Astrocyte (in vitro differentiated cells and primary cell): ENCODE data around the gene ELMO1. TPM values are rescaled to one million over a fixed set of nuclear protein-coding genes. Genes with fewer than 3 reads are reported as not detected.

Experiments used
- DNase-seq: peaks from one replicate; pipeline ENCODE4 v3.0.0-alpha.2; 2010; ENCODE audit warnings: low read depth
- FAIRE-seq: peaks from 2 replicates; lab custom pipeline; 2011; peaks lifted over from hg19 to GRCh38; lab: Jason Lieb, UNC
- H2AFZ ChIP-seq: 2 replicates; pipeline ENCODE4 v1.6.0; 2012; ENCODE audit warnings: low read depth, low read length, inconsistent platforms
- H3K27ac ChIP-seq: 2 replicates; pipeline ENCODE4 v1.5.1; 2011; ENCODE audit warnings: low read depth, low read length, inconsistent platforms
- H3K27me3 ChIP-seq: 2 replicates; pipeline ENCODE4 v1.6.0; 2011; ENCODE audit warnings: low read length, inconsistent platforms; ENCODE audit not compliant: insufficient read depth
- H3K36me3 ChIP-seq: 2 replicates; pipeline ENCODE4 v1.5.1; 2011; ENCODE audit warnings: low read length, inconsistent platforms; ENCODE audit not compliant: insufficient read depth
- H3K4me1 ChIP-seq: 2 replicates; pipeline ENCODE4 v1.5.1; 2011; ENCODE audit warnings: low read length, inconsistent platforms; ENCODE audit not compliant: insufficient read depth
- H3K4me2 ChIP-seq: 2 replicates; pipeline ENCODE4 v1.6.0; 2012; ENCODE audit warnings: low read length, inconsistent platforms
- H3K4me3 ChIP-seq: 2 replicates; pipeline ENCODE4 v1.5.1; 2011; ENCODE audit warnings: low read depth, mild to moderate bottlenecking, low read length, inconsistent platforms; ENCODE audit not compliant: insufficient read depth
- H3K79me2 ChIP-seq: 2 replicates; pipeline ENCODE4 v1.6.0; 2012; ENCODE audit warnings: mild to moderate bottlenecking, low read length, inconsistent platforms; ENCODE audit not compliant: insufficient read depth
- H3K9ac ChIP-seq: 2 replicates; pipeline ENCODE4 v1.6.0; 2012; ENCODE audit warnings: mild to moderate bottlenecking, low read length, inconsistent platforms
- H3K9me3 ChIP-seq: 2 replicates; pipeline ENCODE4 v1.5.1; 2012; ENCODE audit warnings: low read depth, mild to moderate bottlenecking, low read length, inconsistent platforms; ENCODE audit not compliant: insufficient read depth
- H4K20me1 ChIP-seq: 2 replicates; pipeline ENCODE4 v1.6.0; 2012; ENCODE audit warnings: low read length, inconsistent platforms; ENCODE audit not compliant: insufficient read depth
- H3K27ac Mint-ChIP-seq: one replicate; pipeline ENCODE4 v1.8.0; 2021; ENCODE audit warnings: mild to moderate bottlenecking, mixed read lengths; ENCODE audit not compliant: unreplicated experiment
- H3K27me3 Mint-ChIP-seq: one replicate; pipeline ENCODE4 v1.8.0; 2021; ENCODE audit warnings: low read depth, mixed read lengths; ENCODE audit not compliant: unreplicated experiment
- H3K36me3 Mint-ChIP-seq: one replicate; pipeline ENCODE4 v1.8.0; 2021; ENCODE audit warnings: low read depth, mixed read lengths; ENCODE audit not compliant: unreplicated experiment
- H3K4me1 Mint-ChIP-seq: one replicate; pipeline ENCODE4 v1.8.0; 2021; ENCODE audit warnings: low read depth, mixed read lengths; ENCODE audit not compliant: unreplicated experiment
- H3K4me3 Mint-ChIP-seq: one replicate; pipeline ENCODE4 v1.8.0; 2021; ENCODE audit warnings: mild to moderate bottlenecking, moderate library complexity, mixed read lengths; ENCODE audit not compliant: unreplicated experiment
- H3K9me3 Mint-ChIP-seq: one replicate; pipeline ENCODE4 v1.8.0; 2021; ENCODE audit warnings: mild to moderate bottlenecking, mixed read lengths; ENCODE audit not compliant: unreplicated experiment
- EZH2 ChIP-seq: IDR thresholded peaks from 2 replicates; pipeline ENCODE4 v1.6.1; 2012; ENCODE audit warnings: mild to moderate bottlenecking, low read length, inconsistent platforms; ENCODE audit not compliant: insufficient read depth
- total RNA-seq: library from RNA; stranded (reverse); gene quantifications from 2 replicates; pipeline ENCODE4 v1.2.1, GENCODE V29; 2021
- TF ChIP-seq, protein P1 (sequence below): IDR thresholded peaks from 2 replicates; pipeline ENCODE4 v1.5.1; 2011; ENCODE audit warnings: low read depth, mild to moderate bottlenecking, inconsistent platforms, low read length, moderate library complexity; ENCODE audit not compliant: insufficient read depth

Gene ELMO1
- total RNA-seq, 1 donor from 2014 or later: 20.4 TPM

DNA sequence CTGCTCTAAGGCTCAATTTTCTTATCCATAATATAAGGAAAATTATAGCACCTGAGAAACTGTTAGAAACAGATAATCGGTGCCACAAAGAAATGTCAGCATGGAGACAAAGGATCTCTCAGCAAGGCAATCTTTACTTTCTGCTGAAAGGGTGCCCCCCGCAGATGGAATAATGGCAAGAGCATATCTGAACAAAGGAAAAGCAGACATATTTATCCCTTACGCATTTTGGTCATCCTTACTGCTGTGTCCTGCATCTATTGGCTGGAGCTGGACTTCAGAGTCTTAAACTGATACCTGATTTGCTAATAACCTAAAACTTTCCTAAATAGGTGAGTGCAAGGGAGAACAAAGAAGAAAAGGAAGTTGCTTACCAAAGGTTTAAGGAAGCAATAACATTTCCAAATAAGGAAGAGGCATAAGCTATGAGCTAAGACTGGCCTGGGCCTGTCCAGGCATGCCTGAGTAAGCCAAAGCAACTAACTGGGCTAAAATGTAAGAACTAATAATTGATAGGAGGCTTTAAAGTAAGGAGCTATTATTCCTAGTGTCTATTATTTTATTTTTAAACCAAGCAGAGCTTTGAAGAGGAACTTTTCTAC, 39.6 kb upstream of the ELMO1 start:
- no peaks in the 10 kb centered on the region for H3K4me1 ChIP-seq
- no peaks in the 10 kb centered on the region for H3K27me3 ChIP-seq
- Mint-ChIP-seq H3K9me3 (peaks cover 13% of the 10 kb centered on the region), H3K4me1 (peaks cover 20% of the 10 kb centered on the region), H3K4me3 (no peak overlapping the region), H3K27ac (peak overlapping the region; percentile 94), H3K36me3 (no peaks in the 10 kb centered on the region), H3K27me3 (no peaks in the 10 kb centered on the region)
- DNase-seq (no peak), FAIRE-seq (no peak)
- TF ChIP-seq EZH2: no peak
- TF ChIP-seq, protein P1, sequence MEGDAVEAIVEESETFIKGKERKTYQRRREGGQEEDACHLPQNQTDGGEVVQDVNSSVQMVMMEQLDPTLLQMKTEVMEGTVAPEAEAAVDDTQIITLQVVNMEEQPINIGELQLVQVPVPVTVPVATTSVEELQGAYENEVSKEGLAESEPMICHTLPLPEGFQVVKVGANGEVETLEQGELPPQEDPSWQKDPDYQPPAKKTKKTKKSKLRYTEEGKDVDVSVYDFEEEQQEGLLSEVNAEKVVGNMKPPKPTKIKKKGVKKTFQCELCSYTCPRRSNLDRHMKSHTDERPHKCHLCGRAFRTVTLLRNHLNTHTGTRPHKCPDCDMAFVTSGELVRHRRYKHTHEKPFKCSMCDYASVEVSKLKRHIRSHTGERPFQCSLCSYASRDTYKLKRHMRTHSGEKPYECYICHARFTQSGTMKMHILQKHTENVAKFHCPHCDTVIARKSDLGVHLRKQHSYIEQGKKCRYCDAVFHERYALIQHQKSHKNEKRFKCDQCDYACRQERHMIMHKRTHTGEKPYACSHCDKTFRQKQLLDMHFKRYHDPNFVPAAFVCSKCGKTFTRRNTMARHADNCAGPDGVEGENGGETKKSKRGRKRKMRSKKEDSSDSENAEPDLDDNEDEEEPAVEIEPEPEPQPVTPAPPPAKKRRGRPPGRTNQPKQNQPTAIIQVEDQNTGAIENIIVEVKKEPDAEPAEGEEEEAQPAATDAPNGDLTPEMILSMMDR: no peak
- H3K79me2 ChIP-seq: no peaks in the 10 kb centered on the region
- no peak overlapping the region for H3K27ac ChIP-seq
- no peak overlapping the region for H2AFZ ChIP-seq
- no peak overlapping the region for H3K9ac ChIP-seq
- no peak overlapping the region for H3K4me3 ChIP-seq
- H3K9me3 ChIP-seq: peaks cover 7% of the 10 kb centered on the region
- H4K20me1 ChIP-seq: no peaks in the 10 kb centered on the region
- H3K36me3 ChIP-seq: no peaks in the 10 kb centered on the region
- no peak overlapping the region for H3K4me2 ChIP-seq

DNA sequence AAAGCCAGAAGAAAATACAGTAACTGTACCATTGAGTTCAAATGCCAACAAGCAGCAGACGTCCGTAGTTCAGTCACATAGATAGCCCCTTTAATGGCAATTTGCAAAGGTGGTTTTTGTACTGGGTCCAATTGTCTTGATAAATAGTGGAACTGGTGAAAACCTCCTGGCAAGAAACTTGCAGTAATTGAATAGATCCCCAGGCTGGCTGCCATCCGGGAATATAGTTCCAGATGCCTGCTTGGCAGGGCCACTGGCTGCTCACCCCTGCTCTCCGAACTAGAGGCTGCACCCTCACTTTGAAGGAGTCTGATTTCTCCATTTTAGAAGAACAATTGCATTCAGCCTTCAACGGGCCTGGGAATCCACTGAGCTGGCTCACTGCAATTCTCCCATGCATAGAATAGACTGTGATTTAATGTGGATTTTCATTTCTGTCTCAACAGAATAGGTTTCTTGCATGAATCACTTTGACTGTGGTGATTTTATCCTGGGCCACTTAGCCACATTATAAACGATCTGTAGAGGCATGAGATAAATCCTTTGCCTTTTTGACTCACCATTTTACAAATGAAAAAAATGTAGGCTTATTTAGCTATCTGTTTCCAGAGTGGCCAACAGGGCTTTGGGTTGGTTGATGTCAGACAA, 35.9 kb upstream of the ELMO1 start:
- no peak for FAIRE-seq
- H3K27me3 ChIP-seq: no peaks in the 10 kb centered on the region
- H3K9me3 ChIP-seq: peaks cover 7% of the 10 kb centered on the region
- no peak overlapping the region for H3K27ac ChIP-seq
- H3K79me2 ChIP-seq: no peaks in the 10 kb centered on the region
- H3K36me3 ChIP-seq: no peaks in the 10 kb centered on the region
- Mint-ChIP-seq H3K27me3 (no peaks in the 10 kb centered on the region), H3K4me1 (peaks cover 40% of the 10 kb centered on the region), H3K36me3 (no peaks in the 10 kb centered on the region), H3K4me3 (no peak overlapping the region), H3K9me3 (peaks cover 9% of the 10 kb centered on the region), H3K27ac (peak overlapping the region; percentile 37)
- TF ChIP-seq, protein P1: no peak
- no peak for TF ChIP-seq EZH2
- no peaks in the 10 kb centered on the region for H4K20me1 ChIP-seq
- no peak overlapping the region for H3K4me2 ChIP-seq
- H3K9ac ChIP-seq: no peak overlapping the region
- peak; percentile 0 for DNase-seq
- no peak overlapping the region for H2AFZ ChIP-seq
- peaks cover 5% of the 10 kb centered on the region for H3K4me1 ChIP-seq
- H3K4me3 ChIP-seq: no peak overlapping the region

DNA sequence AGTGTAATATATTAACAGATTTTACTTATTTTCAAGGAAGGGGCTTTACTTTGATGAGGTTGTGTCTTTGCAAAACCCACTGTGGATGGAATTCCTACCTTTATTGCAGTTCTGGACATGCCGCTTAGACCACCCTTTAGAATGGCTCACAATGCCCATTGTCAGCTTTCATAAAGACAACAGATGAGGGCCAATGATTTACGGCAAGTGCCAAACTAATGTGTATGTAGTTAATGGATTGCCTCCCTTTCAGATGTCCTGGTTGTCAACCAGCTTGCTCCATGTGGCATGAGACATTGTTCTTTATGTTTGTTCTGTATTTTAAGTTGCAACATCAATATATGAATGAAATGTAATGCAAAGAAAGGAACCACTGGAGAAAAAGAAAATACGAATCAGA, 35.0 kb upstream of the ELMO1 start:
- Histone ChIP-seq H3K27ac (no peak overlapping the region), H3K4me3 (no peak overlapping the region), H3K4me2 (no peak overlapping the region), H3K27me3 (no peaks in the 10 kb centered on the region), H3K79me2 (no peaks in the 10 kb centered on the region), H3K36me3 (no peaks in the 10 kb centered on the region), H2AFZ (no peak overlapping the region), H3K9me3 (peaks cover 7% of the 10 kb centered on the region), H4K20me1 (no peaks in the 10 kb centered on the region), H3K9ac (no peak overlapping the region), H3K4me1 (peaks cover 5% of the 10 kb centered on the region)
- Mint-ChIP-seq H3K27ac (no peak overlapping the region), H3K9me3 (peaks cover 9% of the 10 kb centered on the region), H3K36me3 (no peaks in the 10 kb centered on the region), H3K4me1 (peaks cover 38% of the 10 kb centered on the region), H3K4me3 (no peak overlapping the region), H3K27me3 (no peaks in the 10 kb centered on the region)
- FAIRE-seq: no peak
- DNase-seq: no peak
- TF ChIP-seq, protein P1: no peak
- TF ChIP-seq EZH2: no peak
